Measurements from ENCODE around the gene RALGAPA2.

RALGAPA2 gene

DNA sequence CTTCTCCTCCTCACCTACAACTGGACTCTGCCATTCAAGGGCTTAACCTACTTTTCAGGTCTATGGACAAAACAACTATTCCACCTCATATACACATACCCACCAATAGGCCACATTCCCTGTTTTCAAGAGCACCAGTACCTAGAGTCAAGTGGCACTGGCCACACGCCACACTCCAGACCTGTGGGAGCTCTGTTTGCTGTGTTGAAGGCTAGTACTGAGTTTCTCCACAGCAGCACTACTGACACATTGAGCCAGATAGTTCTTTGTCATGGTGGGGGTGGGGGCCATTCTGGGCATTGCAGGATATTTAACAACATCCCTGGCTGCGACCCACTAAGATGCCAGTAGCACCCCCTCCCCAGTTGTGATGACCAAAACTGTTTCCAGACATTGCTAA is 84.1 kb downstream of the RALGAPA2 start:
- no peak for DNase-seq

DNA sequence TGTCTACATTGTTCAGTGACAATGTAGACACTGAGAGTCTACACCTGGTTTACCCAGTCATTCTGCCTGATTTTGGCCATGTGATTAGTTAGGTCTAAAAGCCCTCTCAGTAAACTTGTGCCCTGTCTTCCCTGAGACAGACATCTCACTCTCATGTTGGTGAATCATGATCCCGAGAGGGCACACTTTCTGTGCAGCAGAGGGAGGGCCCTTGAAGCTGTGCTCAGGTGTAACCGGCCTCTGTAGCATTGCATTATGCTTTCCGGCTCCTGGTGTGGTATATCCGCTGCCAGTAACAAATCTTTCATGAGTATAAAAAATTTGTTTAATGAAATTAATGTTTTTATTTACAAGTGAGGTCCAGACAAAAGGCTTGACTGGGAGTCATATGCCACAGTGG is 85.0 kb downstream of the RALGAPA2 start:
- DNase-seq, result no peak

DNA sequence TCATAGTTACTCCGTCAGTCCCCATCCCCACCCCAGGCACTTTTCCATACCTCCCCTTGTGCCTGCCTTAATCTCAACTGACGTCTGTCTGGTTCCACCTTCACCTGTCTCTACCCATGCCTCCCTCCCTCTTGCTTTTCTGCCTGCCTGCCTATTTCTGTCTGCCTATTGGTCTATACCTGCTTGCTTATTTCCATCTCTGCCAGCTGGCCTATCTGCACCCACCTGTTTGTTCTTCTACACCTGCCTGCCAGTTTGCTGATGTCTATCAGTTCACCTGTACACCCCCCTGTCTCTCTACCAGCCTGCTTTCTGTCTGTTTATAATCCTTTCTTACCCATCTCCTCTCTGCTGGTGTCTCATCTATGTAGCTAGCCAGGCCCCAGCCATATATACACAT is 87.5 kb downstream of the RALGAPA2 start:
- no peak for DNase-seq

DNA sequence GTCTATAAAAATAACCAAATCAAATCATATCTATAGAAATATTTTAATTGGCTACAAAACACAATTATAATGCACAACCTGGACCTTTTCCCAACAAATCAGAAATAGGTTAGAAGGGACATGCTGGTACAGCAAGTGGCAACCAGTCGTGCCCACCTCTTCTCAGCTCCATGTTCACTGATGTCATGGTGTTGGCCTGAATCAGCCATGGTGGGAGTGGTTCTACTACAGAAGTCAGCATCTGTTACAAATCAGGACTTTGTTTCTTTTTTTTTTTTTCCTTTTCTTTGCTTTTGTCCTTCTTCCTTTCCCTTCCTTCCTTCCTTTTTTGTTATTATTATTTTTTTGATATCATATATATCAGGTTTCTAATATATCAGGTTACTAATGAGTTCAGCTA is 91.2 kb downstream of the RALGAPA2 start:
- DNase-seq, result no peak

DNA sequence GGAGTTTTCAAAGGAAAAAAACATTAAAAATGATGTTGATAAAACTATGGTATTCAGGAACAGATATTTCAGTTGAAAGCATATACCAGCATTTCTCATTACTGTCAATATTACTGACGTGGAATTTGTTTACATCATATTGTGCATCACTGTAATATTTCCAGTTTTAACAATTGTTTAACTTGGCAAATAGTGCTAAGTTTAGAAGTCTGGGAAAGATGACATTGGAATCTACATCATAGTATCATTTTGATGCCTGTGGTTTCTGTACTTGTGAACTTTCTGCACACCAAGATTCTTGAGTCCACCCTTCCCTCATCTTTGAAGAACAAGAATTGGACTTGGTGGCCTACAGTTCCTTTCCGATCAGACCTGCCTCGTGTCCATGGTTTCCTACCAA is 98.1 kb downstream of the RALGAPA2 start:
- no peak for DNase-seq

DNA sequence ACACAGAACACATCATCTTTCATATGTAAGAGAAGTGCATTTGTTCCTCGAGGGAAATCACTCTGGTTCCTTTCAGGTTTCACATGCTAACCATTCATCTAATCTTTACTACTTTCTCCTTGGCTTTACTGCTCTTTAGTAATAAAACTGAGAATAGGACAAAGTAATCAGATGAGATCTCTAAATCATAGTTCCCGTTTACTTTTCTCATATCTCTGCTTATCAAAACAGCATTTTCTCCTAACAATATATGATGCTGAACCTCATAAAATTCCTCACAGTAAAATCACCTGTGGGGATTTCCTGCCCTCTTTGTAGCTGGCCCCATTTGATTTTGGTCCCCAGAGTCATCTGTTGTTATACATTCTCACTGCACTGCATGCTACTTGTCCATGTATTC is 100.2 kb downstream of the RALGAPA2 start:
- DNase-seq, result no peak

DNA sequence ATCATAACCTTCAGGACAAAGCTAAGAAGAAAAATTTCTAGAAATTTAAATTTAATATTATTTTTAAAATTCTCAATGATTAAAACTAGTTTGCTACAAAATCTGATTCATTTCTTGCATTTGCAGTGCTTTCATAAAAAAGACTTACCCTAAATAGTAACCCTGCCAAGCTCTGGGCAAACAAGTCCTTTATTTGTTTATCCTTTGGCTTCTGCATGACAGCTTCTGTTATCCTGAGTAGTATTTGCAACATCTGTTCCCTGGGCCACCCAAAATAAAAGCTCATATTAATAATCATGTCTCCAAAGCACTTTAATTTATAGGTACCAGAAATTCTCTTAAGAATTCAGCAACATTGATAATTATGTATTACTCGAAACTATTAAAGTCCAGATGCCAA is 101.3 kb downstream of the RALGAPA2 start:
- DNase-seq, result no peak

DNA sequence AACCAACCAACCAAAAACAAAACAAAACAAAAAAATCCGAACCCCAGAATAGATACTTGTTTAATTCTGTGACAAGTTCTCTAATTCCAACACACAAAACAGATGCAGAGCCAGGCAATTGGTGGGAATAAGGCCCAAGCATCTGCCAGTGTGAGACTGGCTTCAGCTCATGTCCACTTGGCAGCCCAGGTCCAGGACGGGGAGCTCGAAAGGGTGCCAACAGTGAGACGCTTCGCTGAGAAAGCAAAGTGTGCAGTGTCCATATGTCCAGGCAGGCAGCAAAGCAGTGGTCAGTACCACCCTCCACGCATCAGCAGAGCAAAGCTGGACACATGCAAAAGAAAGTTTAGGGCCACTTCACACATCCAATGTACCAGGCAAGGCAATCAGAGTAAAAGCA is 102.9 kb downstream of the RALGAPA2 start:
- DNase-seq, result no peak

DNA sequence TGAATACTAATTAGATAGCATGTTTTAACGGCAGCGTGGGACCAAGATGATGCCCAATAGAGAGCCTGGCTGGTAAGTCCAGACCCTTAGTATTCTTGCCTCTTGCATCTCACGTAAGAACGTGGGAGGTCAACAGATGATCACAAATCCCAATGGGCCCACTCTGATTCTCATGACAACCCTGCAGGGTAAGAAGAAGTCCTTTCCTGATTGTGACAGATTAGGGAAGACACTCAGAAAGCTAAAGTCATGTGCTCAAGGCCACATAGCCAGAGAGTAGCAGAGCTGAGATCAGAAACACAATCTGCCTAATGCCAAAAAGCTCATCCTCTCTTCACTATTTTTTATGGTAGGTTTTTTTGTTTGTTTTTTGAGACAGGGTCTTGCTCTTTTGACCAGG is 103.8 kb downstream of the RALGAPA2 start:
- DNase-seq, result no peak

DNA sequence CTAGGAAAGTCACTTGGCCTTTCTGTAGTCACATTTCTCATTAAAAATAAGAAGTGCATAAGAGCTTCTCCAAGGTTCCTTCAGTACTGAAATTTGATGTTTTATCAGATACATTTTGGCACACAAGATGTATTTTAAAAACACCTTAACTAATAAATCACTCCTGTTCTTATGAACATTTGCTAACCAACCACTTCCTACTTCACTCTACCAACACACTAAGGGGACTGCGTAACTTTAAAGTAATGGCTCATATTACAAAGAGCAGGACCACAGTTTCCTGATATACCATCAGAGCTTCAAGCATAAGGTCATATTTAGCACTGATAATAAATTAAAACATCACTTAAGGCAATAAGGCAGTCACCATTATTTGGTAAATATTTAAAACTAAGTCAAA is 104.4 kb downstream of the RALGAPA2 start:
- DNase-seq, result no peak

DNA sequence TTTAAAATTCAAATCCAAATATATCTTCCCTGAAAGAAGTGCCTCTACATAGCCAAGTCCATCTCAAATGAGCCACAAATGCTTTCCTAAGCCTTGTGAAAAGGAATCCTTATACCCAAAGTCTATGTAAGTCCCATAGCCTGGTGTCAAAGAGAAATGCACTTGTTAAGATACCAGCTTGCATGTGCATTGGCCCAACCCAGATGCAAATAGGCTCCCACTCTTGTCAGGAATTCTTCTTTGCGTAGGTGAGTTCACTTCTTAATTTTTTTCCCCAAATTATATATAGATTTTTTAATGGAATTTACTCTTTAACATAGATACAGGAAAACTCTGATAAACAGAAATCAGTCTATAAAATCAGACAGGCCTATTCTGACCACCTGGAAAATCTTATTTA is 105.6 kb downstream of the RALGAPA2 start:
- no peak for DNase-seq

DNA sequence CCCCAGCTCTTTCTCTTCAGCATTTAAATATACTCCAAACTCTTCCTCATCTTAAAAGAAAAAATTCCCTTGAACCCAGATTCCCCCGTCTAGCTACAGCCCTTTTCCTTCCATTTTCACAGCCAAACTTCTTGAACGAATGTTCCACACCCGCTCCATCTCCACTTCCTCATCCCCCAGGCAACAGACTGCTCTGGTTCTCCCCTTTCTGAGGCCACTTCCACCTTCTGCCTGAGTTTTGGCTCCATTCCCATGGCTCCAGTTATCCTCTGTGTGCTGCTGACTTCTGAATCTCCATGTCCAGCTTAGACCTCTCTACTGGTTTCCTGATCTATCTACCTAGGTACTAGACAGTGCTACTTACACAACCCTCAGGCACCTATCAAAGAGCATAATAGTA is 106.4 kb downstream of the RALGAPA2 start:
- no peak for DNase-seq

DNA sequence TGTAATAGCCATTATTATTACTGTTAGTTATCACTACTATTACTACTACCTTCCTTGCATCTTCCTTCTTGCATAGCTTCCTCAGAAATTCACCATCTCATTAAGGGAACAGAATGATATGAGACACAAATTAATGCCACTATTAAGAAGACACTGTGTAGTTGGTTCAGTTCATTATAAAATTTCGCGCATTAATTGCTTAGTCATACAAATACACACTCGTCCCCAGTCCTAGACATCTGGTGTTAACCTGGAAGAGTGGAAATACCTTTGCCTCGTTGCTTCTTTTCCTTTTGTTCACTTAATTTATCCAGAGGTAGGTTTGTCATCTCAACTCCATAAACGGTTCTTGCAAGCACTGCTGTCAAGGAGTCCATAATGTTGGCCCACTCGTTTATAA is 107.5 kb downstream of the RALGAPA2 start:
- no peak for DNase-seq

DNA sequence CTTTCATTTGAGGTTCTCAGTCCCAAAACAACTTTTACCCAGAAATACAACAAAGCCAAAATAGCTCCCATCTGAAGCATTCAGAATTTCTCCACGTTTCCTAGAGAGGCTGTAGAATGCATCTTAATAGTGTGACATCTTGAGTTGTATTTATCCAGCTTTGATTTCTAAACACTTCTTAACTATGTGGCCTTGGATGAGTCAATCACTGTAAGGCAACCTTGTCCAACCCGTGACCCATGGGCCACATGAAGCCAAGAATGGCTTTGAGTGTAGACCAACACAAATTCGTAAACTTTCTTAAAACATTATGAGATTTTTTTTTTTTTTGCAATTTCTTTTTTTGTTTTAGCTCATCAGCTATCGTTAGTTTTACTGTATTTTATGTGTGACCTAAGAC is 108.1 kb downstream of the RALGAPA2 start:
- no peak for DNase-seq

DNA sequence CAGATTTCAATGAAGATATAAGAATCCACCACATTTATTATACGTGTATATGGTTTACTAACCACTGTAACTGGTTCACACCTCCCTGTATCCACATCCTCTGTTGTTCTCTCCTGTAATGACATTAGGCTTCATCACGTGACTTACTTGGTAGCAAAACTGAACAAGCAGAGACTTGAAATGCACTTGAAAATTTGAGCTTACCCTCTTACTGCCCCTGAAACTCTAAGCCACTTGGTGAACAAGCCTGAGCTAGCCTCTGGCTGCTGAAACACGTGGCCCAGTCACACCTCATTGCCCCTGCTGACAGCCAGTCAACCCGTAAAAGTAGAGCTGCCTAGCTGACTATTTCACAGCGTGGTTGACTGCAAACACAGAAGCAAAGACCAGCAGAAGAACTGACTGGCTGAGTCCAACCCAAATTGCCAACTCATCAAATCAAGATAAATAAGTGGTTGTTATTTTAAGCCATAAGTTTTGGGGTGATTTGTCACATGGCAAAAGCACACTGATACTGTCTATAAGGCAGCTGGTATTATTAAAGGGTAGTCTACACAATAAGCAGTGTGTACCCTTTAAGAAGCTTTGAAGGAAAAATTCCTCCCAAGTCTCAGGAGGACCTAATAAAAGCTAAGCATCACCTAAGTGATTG is 109.0 kb downstream of the RALGAPA2 start:
- DNase-seq, result peak; percentile 3 to 48

DNA sequence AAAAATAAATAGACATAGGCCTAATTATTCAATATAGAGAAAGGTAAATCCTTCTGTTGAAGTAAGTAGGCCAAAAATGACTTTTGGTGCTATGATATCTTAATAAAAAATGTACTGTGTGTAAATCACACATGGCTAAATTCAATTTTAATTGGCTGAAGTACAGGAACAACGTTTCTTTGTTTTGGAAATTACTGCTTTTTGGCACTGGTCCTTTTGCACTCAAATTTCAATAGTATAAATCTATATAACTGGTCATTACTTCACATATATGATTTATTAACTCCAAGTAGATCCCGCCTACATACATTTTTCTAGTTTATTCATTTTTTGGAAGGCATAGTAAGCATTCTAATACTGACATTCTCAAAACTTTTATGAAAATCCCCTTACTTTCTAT is 114.5 kb downstream of the RALGAPA2 start:
- DNase-seq, result no peak

DNA sequence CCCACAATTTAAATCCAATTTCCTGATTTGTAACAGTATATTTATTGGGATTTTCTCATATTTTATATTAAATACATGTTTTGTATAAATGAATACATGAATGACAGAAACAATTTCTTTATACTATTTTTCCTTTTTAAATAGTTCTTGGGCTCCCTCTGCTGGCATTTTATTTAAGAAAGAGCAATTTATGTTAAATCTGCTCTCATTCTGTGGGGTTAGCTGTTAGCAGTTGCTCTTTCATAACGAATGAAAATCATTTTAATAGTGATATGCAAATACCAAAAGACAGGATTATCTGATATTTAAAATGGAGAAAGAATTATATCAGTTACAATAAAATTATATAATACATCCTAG is 118.3 kb downstream of the RALGAPA2 start:
- DNase-seq, result peak in 1 of 2 donors; percentile 14

DNA sequence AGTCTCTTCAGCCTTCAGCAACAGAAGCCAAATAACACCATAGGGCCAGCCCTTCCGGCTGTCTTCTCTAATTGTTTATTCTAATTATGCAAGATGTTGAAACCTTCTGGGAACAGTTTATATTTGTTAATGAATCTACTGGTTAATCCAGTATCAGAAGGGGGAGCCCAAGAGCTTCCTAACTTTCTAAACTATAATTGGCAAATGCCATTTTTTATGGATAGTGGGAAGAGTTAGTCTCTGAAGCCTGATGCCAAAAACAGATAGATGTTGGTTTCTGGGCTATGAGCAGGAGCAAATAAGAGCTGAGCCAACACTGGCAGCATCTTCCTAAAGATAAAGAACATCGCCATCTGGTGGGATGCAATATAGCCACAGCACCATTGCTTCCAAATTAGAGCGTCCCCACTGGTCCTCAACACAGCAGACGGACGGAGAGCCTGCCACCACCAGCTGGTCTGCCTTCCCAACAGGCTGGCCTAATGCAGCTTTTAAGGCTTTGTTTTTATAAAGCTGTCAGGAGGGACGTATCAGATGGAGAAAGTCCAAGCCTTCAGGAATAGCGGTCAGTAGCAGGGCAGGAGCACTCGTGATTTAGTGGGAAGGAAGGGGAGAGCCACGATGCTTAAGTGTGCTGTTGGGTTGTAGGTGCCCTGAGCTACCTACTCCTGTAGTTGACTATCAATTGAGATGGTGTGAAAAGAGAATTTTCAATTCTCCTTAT is 118.8 kb downstream of the RALGAPA2 start:
- DNase-seq, result peak in 1 of 2 donors; percentile 14

DNA sequence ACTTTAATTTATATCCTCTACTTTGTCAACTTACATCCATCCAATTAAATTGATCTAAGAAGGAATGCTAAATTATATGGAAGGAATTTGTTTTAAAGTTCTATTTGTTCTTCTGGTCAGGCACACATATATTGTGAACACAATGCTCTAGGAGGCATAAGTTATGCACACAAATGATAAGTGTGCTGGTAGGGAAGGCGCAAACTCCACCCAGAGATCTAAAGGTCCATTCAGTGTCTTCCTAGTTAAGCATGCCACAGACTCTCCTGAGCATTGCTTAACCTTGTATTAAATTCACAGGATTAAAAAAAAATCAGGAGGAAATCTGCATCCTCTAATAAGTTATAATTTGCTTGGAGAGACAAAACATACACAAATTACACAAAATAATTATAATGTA is 127.3 kb downstream of the RALGAPA2 start:
- DNase-seq, result no peak

DNA sequence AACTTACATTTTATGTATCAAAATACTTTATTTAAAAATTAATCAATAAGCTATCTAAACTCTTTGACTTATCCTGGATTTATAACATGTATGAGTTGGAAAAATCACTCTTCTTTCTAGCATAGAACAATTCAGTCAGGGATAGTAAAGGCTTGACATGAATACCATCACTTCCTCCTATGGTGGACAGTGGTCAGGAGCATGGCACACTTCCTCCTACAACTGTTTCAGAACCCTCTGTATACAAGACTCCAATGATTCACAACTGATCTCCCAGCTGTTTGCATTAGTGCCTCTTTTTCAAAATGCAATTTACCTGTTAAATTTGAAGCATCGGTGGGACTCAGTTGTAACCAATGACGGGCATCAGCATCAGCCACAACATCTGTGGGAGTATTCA is 129.7 kb downstream of the RALGAPA2 start:
- DNase-seq, result no peak

DNA sequence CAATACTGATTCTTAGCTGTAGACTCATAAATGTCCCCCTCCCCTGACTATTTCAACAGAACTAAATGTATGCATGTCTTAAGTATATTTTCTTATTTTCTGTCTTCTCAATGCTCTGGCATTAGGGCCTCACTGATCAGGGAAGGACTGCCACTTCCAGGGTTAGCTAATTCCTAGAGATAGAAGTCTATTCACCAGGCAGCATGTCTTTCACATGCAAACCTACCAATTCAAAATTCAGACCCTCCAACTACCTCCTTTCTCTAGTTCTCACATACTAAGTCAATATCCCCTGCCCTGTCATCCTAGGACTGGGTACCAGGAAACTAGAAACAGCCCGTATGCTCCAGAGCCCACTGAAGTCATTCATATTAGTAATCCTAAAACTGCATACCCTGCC is 132.3 kb downstream of the RALGAPA2 start:
- no peak for DNase-seq

DNA sequence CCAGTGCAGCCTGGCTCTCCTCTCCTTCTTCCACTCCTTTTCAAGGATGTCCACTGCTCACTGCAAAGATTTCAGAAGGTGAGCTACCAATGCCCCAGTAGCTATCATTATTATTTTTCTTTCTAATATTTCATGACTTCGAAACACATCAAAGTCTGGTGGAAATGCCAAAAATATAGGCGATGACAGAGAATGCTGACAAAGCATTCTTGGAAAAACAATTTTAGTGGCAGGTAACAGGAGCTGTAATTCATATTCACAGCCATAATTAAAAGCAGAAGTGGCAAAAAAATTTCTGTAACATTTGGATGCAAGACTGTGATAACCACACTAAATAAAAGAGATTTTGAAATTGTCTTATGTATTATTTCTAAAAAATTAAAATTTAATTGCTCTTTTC is 133.6 kb downstream of the RALGAPA2 start:
- DNase-seq, result no peak

DNA sequence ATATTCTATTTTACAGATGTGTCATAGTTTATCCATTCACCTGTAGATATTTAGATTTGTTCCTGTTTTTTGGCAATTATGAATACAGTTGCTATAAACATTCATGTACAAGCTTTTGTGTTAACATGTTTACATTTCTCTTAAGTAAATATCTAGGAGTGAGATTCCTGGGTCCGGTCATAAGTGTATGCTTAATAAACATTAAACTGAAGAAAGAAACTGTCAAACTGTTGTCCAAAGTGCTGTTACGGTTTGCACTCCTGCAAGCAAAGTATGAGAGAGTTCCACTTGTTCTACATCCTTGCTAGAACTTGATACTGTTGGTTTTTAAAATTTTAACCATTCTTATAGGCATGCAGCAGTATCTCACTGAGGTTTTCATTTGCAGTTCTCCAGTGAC is 138.6 kb downstream of the RALGAPA2 start:
- DNase-seq, result no peak

DNA sequence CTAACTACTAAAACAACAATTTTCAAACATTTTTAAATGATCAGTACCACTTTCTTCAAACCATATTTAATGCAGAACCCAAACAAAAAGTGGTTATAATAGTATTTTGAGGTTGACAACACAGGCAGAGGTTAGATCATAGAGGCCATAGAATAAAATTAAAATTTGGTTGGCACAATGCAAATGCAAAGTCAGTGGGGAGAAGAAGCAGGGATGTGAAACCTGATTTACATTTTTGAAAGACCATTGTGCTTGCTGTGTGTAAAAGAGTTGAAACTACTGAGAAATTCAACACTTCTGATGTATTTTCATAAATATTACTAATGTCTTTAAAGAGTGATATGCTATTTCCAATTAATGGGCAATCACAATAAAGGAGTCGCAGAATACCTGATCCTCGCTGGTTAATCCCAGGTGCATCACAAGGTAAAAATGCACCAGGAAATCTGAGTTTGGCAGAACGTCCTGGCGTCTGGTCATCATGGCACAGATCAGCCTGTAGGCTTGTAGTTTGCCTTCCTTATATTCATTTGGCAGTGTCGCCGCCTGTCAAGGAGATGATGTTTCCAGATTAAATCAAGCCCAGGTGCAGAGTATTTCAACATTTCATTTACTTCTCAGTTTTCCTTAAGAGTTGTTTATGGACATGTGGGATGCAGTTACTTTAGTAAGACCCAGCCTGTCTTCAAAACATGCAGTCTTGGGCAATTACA is 141.2 kb downstream of the RALGAPA2 start:
- DNase-seq, result no peak
